Activated CD4-positive, alpha-beta T cell treated with anti-CD3 and anti-CD28 coated beads for 4 hours (primary cell): ENCODE measurements around the gene FSTL4.

Experiments
- DNase-seq, 2 donors: peaks; one replicate each; pipeline ENCODE4 v3.0.0-alpha.2; 2020

The FSTL4 gene

DNA sequence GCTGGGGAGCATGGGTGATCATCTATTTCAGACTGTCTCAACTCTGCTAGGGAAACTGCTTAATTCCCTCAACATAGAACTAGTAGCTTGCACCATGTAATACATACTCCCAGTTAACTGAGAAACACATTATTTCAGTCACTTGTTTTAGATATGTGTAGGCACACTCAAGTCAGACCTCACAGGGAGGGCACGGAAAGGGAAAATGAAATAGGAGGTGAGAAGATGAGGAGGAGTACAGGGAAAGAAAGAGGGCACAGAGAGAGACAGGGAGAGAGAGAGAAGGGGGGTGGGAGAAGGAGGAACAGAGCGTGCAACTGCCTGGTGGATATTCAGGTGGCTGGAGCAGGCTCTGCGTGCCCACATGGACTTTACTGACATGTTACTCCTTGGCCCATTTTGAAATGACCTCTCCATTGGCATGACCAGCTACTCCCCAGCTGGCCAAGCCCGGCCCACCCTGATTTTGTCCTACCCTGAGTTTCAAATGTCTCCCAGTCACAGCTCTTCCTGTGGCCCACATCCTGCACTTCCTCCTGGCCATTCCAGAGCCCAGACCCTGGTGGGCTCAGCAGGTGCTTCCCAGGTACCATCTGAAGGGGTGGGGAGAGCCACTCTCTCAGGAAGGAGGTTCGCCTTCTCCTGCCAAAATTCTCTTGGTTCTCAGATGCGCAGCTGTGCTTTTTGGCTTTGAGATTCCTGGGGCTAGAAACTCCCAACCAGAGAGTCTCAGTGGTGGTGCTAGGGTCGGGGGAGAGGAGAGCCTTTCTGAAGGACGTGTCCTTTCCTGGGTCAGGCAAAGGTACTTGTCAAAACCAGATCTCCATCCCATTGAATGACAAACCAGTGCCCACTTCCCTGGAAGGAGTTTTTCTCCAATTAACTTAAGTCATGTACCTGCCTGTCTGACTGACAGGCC, 229.4 kb downstream of the FSTL4 start:
- no peak for DNase-seq

DNA sequence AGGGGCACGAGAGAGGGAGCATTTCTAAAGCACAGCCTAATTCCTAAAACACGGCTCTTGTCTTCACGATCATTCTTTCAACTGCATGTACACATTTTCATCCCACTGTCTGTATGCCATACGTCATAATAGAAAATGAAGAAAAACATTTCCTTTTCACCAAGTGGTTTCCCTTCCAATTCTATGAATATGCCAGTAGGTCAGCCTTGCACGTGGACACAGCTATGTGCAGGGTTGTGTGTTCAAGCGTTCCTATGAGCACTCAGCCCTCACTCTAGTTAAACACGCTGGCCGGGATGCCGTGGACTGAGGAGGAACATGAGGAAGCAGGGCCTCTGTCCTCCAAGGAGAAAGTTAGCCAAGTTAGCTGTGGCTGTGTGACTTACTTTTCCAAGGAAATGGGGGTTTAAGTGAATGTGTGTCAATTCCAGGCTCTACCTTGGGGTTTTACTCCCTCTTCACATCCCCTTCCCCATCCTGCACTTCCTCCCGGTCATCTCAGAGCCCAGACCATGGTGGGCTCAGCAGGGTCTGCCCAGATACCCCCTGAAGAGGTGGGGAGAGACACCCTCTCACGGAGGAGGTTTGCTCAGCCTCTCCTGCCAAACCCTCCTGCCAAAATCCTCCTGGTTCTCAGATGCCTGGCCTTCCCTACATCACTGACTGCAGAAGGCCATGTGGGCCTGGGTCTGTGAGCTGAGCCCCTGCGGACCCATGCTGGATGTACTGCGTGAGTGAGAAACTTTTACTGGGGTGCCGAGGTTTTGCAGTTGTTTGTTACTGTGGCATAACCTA, 230.6 kb downstream of the FSTL4 start:
- DNase-seq: no peak

DNA sequence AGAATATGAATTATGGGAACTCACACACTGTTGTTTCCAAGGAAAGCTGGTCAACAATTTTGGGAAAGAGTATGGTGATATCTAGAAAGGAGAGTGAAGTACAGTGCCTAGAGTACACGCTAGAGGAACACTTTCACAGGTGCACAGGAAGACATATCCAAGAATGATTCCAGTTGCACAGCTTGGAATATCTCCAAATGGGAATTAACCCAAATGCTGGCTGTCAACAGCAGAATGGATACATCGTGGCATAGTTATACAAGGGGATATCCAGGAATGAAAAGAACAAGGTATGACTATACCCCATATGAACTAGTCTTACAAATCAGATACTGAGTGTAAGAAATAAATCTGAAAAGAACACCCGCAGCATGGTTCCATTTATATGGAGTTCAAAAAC, 231.3 kb downstream of the FSTL4 start:
- no peak for DNase-seq

DNA sequence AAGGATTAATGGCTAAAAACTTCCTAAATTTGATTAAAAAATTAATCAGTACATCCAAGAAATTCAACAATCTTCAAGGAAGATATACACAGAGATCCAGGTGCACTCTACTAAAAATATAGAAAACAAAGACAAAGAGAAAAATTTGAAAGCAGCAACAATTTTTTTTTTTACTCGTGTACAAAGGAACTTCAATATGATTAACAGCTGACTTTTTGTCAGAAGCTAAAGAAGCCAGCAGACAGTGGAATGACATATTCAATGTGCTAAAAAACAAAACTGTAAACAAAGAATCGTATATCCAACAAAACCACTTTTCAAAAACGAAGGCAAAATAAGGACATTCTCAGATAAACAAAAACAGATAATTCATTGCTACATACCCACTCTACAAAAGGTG, 234.6 kb downstream of the FSTL4 start:
- DNase-seq: no peak

DNA sequence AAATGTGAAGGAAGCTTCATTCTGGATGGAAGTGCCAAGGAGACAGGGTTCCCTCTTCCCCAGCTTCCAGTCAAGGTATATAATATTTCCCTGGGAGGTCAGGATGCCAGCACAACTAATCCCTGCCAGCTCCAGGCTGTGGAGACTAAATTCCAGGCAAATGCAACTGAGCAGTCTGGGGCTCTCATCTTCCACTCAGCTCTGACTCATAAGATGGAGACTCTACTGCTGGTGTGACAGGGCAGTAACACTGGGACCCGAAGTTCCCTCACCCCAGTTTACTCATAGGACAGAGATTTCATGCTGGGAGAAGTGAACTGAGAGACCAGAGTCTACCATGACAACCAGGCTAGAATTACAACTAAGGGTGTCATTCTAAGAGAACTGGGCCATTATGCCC, 235.4 kb downstream of the FSTL4 start:
- no peak for DNase-seq

DNA sequence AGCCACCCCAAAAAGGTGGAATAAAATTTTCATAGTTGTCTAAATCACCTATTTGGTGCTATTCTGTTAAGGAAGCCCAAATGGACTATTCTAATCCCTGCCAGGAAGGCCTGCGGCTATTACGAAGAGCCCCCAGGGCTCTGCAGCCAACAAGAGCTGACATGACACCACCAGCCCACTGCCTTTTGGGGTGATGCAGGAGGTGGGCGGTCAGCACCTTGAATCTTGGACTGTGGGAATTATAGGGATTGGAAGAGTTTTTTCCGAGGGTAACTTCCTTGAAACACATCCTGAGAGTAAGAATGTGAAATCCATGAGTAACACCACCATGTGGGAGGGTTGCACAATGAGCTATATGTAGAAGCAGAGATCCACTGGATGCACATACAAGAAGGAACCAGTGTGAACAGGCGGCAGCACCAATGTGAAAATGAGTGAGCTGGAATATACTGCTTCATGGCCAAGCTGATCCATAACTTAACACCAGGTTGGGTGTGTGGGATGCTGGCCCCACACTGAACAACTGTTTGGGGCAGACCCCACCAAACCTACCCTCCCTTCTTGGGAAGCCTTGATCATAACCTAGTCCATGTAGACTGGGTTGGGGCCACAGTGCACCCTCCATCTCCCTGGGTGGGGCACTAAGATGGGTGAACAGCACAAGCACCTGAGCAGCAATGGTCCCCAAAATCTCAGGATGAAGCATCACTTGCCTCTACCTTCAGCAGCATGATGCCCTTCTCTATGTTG, 239.0 kb downstream of the FSTL4 start:
- no peak for DNase-seq

DNA sequence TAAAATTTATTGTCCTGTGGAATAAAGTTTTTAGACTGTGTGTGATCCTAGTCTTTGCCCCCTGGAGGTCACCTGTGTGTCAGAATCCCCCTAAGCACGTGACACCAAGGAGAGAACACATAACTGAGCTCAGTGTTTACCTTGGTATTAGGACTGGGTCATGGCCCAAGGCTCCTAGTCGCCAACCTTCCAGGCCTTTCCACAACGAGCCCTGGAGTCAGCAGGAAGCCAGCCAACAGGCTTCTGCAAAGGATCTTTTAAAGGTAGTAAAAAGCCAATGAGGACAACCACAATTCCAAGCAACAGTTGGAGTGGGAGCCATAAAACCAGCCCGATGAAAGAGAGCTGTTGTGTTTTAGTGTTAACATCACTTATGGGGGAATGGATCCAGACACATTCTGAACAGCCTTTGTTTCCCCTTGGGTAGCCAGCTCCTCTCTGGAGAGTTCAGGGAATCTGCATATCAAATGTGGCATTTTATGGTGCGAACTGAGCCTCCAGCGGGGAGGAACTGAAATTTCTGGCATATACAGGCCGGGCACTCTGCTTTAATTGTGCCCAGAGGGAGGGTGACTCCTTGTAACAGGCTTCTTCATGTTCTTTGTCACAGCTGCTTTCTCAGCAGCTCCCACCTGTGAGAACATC, 239.9 kb downstream of the FSTL4 start:
- no peak for DNase-seq

DNA sequence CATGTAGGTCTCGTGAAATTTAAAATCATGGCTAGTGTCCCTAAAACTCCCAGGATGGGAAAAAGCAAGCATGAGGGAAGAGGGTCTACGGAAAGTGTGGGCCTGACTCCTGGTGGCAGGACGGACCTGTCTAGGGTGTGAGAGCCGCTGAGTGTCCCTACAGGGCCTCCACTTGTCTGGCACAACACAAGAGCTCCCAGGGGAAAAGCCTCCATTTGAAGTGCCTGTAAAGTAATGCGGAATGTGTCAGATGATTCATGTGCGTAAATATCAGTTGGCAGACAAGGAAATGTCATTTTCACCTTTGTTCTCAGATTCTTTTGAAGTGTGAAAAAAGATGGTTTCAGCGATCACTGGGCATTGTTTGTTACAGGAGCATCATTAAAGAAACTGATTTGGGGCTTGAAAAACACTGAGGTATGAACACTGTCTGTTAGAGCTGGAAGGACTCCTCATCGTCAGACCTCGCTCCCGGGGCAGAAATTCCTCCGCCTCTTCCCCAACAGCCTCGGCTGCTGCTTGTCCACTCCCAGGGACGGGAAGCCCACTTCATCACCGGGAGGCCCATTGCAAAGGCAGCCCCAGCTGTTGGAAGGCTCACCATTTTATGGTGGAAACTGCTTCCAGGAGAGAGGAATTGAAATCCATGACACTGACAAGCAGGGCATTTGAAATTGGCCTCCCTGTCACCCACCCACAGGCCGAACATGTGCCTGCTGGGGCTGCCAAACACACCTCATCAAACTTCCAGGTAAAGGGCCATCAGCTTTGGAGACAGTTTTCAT, 240.8 kb downstream of the FSTL4 start:
- DNase-seq: no peak

DNA sequence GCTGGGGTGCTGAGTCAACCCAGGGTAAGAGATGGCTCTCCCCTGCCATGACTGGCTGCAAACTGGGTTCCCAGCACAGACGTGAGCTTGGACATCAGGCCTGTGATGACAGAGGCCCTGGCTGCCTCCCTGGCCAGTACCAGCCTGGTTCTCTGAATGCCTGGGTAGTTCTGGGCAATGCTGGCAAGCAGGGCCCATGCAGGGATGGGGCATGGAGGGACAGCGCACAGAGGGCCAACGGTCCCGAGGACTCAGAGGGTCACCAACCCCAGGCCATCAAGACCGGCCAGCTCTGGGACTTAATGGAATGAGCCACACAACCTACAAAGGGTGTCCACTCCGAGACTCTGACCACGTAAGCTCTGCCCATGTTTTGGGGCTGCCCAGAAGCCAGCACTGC, 241.4 kb downstream of the FSTL4 start:
- DNase-seq: no peak

DNA sequence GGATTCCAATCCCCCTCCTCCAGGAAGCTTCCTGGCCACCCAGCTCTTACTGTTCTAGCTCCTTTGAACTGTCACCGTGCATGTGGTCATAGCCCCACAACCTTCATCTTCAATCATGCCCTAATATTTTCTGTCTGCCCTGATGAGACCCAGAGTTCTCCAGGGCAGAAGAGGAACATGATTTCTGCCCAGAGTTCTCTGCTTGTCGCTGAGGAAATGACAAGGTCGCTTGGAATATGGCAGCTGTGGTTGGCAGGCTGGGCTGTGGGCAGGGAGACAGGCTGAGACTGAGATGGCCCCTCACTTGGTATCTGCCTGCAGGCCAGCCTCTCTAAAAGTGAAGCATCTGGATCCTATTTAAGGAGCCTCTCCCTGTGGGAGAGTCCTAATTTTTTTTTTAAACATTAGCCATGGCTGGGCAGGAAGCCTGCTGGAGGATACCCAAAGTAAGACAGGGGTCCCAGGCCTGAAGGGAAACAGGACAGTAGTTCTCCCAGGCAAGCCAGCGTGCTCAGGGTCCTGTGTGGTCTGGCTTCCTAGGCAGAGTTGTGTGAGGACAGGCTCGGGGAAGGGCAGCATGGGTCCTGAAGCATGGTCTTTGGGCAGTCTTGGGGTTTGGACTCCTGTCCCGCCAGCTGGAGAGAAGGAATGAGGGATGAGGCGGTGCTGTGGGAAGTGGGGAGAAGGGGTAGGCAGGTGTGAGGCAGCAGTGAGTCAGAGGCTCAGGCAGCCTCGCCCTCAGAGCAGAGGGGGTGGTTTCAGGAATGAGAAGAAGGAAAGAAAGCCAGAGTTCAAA, 242.1 kb downstream of the FSTL4 start:
- DNase-seq: no peak

DNA sequence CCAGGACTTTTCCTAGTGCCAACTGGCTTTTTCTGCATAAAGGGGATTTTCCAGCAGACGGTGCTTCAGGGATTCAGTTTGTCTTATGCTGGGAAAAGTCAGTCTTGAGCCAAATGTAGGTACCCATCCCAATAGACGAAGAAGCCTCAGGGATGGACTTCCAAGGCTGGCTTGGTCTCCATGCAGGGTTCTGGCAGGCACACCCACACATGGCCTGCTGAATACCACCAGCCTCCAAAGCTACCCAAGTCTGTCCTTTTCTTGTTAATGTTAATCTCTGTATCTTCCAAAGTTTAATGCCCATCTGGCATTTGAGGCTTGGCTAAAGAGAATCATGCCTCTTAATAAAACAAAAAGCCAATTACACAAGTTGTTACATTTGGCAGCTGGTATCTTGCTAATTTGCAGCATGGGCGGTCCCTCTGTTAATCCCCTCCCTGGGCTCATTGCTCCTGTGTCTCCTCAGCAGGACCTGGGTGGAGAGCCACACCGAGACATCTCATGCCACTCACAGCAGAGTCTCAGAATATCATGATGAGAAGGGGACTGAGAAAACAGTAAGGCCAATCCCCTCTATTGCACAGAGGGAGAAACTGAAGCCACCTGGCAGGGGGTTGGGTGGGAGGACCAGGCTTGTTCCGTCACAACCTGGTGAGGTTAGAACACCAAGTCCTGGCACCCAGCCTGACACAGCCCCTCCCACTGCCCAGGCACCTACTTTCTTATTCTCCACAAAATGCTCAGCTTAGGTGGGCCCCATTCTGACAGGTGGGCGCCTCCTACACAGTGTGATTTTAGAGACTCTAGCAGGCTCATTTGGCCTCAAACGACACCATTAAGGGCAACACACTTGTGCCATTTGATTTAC, 243.2 kb downstream of the FSTL4 start:
- DNase-seq: no peak

DNA sequence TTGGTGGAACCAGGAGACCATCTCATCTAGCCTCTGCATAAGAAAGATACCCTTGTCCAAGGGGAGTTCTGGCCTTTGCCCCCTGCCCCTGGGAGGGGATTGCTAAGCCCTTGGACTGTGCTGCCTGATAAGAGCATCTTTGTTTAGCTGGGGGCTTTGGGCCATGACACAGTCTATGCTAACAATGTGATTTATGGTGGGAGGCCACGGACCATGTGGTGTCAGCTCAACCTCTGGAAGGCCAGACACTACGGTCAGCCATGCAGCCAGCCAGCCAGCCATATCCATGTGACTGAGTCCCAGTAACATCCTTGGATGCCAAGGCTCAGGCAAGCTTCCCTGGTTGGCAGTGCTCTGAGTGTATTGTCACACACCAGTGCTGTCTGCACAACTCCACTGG, 244.4 kb downstream of the FSTL4 start:
- no peak for DNase-seq

DNA sequence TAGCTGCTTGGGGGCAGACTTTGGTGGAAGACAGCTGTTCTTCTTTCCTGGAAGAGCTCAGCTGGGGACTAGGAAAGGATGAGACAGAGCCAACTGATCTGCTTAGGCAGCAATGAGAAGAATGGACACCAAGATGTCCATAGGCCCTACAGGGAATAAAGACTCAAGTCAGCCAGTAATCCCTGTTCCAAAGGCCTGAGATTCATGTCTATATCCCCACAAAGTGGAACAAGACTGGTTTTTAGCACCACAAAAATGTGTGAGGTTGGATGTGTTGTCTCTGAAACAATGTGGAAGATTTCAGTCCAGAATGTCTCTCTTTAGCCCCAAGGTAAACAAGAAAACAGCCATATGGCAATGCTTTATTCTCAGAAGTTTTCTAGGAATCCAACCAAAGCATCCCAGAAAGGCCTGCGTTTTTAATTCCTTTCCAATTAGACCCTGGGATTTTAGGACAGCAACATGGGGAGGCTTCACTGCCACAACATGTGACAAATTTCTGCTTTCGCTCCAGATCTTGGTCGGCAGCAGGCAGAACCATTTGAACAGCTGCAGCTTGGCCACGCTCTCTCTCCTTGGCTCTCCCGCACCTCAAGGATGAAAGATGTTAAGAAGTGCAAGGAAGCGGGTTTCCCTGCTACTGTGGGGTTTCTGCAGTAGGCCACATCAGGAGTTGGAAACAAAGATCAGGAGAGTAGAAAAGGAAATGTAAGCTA, 245.1 kb downstream of the FSTL4 start:
- DNase-seq: no peak

DNA sequence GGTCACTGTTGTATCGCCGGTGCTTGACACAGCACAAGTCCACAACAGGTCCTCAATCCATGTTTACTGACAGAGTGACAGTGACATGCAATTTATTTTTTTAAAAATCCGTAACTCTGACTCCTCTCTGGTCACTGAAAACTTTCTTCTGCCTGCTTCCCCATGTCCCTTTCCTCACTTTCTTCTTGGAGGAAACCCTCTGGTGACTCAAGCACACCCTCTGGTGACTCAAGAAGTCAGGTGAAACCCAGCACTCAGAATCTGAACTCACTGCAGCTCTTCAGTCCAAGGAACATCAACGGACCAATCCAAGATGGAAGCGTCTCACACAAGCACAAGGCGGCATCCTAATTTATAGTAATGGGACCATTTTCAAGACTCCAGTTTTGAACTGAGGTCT, 245.9 kb downstream of the FSTL4 start:
- no peak for DNase-seq

DNA sequence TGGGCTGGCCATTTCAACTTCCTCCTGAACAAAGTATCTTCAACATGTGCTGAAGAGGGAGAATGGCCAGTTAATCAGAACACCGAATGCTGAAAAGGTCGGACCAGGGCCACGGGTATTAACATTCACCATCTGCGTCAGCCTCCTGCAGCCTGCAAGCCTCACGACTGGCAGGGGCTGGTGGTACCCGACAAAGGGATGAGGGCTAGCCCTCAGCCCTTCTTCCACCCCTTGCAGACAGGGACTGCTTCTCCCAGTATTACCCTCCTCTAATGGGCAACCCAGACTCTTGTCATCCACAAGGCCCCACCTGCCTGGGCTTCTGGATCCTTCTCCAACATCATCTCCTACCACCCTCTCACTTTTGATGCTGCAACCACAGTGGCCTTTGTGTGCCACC, 246.6 kb downstream of the FSTL4 start:
- DNase-seq: no peak

DNA sequence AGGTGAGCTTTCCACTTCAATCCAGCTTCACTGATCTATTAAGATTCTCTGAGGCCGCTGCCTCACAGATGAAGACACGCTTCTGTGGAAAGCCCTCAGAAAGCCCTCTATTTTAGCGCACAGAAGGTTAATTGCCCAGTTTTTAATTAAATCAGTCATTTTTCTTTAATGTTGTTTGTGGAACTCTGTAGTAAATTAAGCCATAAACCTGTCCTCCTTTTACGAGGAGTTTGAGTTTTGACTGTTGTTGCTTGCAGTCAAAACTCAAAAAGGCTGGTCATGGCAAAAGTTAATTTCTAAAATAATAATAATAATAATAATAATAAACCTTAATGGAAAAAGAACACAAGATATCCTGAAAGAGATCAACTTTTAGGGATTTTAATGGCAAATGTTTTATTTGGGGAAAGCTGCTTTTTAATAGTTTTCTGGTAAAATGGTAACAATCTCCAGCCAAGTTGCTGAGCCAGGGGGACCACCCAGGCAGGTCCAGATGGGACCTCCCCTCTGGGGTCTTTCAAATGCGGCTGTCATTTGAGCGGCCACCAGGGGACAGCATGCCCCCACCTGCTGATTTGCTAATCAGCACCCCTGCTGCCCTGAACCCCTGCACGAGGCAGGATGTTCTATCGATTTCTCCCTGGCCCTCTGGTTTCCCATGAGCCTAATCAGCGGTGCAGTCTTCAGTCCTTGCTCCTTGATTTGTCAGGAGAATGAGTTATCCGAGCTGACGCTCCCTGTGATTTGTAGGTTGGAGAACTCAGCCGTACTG, 247.2 kb downstream of the FSTL4 start:
- DNase-seq: no peak

DNA sequence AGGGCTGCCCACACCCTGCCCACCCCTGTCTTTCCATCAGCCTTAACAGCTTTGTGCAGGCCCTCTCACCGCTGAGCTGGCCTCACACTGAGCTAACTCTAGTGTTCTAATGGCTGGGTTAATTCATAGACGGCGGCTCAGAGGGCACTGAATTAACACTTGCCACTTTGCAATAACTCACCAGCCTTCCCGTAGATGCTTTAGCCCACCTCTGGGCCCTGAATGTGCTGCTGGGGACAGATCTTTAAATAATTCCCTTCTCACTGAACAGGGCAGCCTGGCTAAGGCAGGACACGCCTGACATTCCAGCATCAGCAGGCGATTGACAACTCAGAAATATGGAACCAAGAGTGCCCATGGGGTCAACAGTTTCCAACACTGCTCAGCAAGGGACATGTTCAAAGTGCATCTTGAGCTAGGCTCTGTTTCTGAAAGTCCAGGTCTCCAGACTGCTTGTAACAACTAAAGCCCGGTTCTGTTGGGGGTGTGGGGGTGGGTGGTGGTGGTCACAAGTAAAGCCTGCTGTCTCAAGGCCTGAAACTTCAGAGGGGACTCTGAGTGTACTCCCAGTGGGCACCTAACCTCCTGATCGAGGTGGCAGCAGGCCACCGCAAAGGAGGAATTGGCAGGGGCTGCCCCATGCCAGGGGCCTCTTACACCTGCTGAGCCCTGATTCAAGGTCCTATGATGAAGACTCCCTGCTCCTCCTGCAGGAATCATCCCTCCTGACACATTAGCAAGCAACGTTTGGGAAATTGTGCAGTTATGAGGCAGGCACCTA, 248.3 kb downstream of the FSTL4 start:
- no peak for DNase-seq

DNA sequence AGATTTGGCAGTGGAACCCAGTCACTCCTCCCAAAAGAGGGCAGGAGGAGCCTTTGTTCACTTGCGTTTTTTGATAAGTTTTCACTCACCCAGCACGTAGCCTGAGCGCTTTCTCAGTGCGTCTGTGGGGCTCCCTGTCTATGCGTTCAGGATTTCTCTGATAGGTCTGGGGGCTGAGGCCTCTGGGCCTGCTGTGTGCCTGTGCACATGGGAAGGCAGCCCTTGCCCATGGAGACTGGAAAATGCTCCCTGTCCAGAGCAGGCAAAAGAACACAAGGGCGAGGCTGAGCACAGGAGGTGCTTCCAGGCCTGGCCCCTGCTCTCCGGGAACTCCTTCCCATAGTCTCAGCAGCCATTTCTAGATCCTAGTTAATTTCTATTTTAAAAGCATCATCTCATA, 249.9 kb downstream of the FSTL4 start:
- DNase-seq: no peak
